ENCODE results near the gene CACNA1S. TPM values are rescaled to one million over a fixed set of nuclear protein-coding genes. Genes with fewer than 3 reads are reported as not detected.

The CACNA1S gene
- total RNA-seq, 2 donors from 2014 or later, result not detected

GRCh38 chr1:201089596-201089995 is 22.6 kb downstream of the CACNA1S start:
- no peaks in the 10 kb centered on the region for H3K36me3 ChIP-seq
- H3K4me1 ChIP-seq, result no peaks in the 10 kb centered on the region
- DNase-seq (ENCODE audit: low spot score), result no peak
- no peak for TF ChIP-seq CTCF (IDR thresholded peaks at IDR 0.05)
- no peaks in the 10 kb centered on the region for H3K9me3 ChIP-seq
- no peaks in the 10 kb centered on the region for H3K27me3 ChIP-seq
- H3K27ac ChIP-seq, result no peak overlapping the region
- H3K4me3 ChIP-seq, result no peak overlapping the region

- Histone ChIP-seq H3K36me3 (no peaks in the 10 kb centered on the region), H3K4me3 (no peak overlapping the region), H3K27ac (no peak overlapping the region), H3K27me3 (no peaks in the 10 kb centered on the region), H3K4me1 (no peaks in the 10 kb centered on the region), H3K9me3 (no peaks in the 10 kb centered on the region)
- DNase-seq (ENCODE audit: low spot score), result no peak
- no peak for TF ChIP-seq CTCF (IDR thresholded peaks at IDR 0.05)
Observed at GRCh38 chr1:201088901-201089525, 23.2 kb downstream of the CACNA1S start.

GRCh38 chr1:201088395-201088794 is 23.8 kb downstream of the CACNA1S start:
- no peak for TF ChIP-seq CTCF (IDR thresholded peaks at IDR 0.05)
- H3K9me3 ChIP-seq, result no peaks in the 10 kb centered on the region
- no peak for DNase-seq (ENCODE audit: low spot score)
- no peak overlapping the region for H3K27ac ChIP-seq
- no peaks in the 10 kb centered on the region for H3K36me3 ChIP-seq
- no peak overlapping the region for H3K4me3 ChIP-seq
- H3K4me1 ChIP-seq, result no peaks in the 10 kb centered on the region
- H3K27me3 ChIP-seq, result no peaks in the 10 kb centered on the region

- H3K4me1 ChIP-seq, result no peaks in the 10 kb centered on the region
- no peaks in the 10 kb centered on the region for H3K27me3 ChIP-seq
- H3K9me3 ChIP-seq, result no peaks in the 10 kb centered on the region
- no peak overlapping the region for H3K27ac ChIP-seq
- H3K4me3 ChIP-seq, result no peak overlapping the region
- peak; percentile 37 to 66 for TF ChIP-seq CTCF (IDR thresholded peaks at IDR 0.05)
- H3K36me3 ChIP-seq, result no peaks in the 10 kb centered on the region
- DNase-seq (ENCODE audit: low spot score), result no peak
Observed at GRCh38 chr1:201085902-201086735, 26.1 kb downstream of the CACNA1S start.

- no peak overlapping the region for H3K4me3 ChIP-seq
- H3K4me1 ChIP-seq, result no peaks in the 10 kb centered on the region
- no peak for DNase-seq (ENCODE audit: low spot score)
- no peak overlapping the region for H3K27ac ChIP-seq
- no peaks in the 10 kb centered on the region for H3K9me3 ChIP-seq
- TF ChIP-seq CTCF (IDR thresholded peaks at IDR 0.05), result no peak
- no peaks in the 10 kb centered on the region for H3K27me3 ChIP-seq
- no peaks in the 10 kb centered on the region for H3K36me3 ChIP-seq
Observed at GRCh38 chr1:201084295-201084694, 27.9 kb downstream of the CACNA1S start.

All from right atrium auricular region (tissue), 2 donors.